ENCODE results near the gene SLC40A1.

The SLC40A1 gene

DNA sequence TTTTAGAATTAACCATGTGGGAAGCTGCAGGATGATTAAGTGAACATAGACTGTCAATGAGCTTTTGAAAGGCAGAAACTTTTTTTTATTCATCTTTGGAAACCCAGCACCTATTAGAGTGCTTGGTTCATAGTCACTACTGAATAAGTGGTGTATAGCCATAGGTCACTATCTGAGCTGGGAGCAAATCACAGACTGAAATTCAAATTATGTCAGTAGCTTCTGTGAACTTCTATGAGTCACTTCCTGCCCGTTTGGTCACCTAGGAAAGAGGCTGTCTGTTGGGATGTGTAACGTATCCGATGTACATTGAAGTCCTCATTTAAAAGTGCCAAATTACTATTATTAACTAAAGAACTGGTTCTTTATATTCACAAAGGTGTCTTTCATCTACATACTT, 20.5 kb upstream of the SLC40A1 start:
- peak; percentile 29 for DNase-seq (ENCODE audit: low spot score)
- no peak for FAIRE-seq

DNA sequence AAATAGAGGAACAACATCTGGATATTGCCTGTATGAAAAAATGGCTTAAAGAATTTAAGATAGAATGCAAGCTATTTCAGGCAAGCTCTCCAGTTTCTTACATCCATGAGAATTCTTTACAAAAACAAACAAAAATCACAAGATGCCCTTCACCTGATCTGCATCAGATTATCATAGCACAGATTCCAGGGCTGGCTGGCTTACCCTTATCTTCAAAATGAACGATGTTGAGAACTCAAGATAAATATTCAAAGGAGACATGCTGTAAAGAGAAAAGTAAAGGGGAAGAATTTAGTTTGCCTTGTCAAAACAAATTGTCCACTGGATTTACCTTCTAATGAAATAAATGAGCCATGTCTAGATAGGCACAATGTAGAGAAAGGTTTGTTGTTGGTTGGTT, 18.7 kb upstream of the SLC40A1 start:
- DNase-seq (ENCODE audit: low spot score) (no peak), FAIRE-seq (no peak)

DNA sequence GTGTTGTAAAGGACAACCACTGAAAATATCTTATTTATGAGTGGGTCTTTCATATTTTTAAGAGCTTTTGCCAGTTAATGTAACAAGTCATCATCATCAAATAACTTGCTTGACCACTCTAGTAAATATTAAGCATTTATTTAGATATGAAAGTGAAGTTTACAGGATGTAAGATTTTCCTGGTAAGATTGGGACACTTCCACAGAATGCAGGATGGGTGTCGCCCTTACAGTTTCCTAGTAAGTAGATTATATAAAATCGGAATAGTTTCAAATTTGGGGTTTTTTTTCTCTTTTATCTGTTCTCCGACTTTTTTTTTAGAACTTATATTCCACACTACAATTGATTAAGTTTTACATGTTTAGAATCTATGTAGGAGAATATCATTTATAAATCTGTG, 14.8 kb upstream of the SLC40A1 start:
- DNase-seq (ENCODE audit: low spot score) = no peak
- FAIRE-seq = no peak

DNA sequence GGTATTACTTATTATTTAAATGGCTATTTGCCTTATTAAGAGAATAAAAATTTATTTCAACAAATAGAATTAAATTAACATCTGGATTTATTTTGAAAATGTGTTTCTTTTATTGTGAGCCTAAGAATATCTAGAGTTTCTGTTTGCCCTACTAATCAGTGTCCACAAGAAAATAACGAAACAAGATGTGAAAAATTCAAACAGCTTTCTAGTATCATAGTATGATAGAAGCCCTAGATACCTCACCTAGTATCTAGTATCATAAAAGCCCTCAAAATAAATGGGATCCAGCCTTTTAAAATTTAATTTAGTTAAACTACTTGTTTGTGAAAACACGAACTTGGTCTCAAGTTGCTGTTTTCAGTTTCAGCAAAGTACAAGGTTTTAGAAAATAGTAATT, 13.7 kb upstream of the SLC40A1 start:
- DNase-seq (ENCODE audit: low spot score) = no peak
- FAIRE-seq = no peak

DNA sequence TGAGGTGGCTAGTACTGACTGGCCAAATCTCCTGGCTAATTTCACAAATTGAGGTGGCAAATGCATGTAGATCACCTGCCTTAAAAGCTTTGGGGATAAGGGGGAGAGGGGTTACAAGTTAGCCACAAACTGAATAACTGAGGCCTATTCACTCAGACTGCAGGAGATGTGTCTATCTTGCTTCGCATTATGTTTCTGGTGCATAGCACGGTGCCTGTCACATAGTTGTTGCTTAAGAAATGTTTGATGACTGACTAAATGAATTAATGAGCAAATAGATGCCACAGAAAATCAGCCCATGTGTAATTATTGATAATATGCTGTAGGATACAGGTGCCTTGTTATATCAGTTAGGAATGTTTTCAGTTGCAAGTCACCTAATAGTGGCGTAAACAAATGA, 12.5 kb upstream of the SLC40A1 start:
- no peak for DNase-seq (ENCODE audit: low spot score)
- no peak for FAIRE-seq

DNA sequence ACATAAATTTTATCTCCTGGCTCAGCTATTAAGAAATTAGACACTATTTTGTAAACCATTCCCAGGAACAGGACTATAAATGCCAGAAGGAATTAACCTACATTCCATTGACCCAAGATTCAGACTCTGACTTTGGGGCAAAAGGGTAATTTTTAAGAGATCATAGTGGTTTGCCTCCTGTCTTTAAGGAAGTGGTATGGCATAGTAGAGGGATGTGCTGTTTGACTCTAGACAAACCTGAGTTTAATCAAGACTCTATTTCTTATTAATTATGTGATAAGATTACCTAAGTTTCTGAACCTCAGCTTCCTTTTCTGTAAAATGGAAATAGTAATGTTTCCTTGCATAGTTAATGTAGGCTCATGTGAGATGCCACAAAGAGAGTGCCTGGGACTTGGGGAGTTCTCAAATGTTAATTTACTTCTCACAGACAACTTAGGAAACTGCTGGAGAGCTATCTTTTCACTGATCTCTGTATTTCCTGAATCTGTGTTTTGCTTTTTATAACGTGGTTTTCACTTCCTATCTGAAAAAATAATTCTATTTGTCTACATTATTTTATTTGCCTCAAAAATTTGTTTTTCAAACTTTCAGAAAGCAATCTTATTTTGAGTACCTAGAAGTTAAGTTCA, 11.9 kb upstream of the SLC40A1 start:
- FAIRE-seq (no peak), DNase-seq (ENCODE audit: low spot score) (no peak)

DNA sequence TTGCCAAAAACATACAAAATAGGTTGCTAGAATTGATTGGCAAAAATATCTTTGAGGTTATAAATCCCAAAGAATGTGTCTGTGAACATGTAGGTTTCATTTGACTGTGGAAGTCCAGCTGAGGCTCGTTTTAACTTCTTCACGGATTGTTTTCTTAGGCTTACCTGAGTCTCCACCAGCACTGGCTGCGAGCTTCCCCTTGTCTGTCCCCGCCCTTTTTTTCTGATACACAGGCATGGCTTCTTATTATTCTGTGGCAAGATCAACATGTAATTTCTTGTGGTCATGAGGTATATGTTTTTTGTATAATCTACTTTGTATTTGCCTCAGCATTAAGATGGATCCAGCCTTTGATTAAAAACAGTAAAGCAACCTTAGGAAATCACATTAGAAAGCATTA, 7.2 kb upstream of the SLC40A1 start:
- no peak for DNase-seq (ENCODE audit: low spot score)
- no peak for FAIRE-seq

DNA sequence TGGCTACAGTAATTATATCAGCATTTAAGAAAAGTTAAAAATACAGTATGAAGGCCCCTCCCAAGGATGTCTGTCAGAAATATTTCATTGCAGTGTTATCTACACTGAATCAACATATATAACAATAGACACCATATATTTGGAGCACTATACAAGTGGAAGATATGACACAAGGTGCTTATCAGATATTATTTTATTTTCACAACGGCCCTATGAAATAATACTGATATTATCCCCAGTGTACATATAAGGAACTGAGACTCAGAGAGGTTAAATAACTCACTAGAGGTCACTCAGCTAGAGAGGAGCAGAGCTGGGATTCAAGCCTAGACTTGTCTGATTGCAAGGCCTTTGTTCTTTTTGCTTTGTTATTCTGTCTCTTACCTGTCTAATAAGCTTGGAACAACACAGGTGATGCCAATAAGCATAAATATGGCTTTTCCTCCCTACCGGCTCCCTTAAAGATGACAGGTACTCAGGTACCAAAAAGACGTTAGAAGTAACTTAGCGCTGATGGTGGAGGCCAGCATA, 4.7 kb upstream of the SLC40A1 start:
- no peak for DNase-seq (ENCODE audit: low spot score)
- FAIRE-seq = no peak

DNA sequence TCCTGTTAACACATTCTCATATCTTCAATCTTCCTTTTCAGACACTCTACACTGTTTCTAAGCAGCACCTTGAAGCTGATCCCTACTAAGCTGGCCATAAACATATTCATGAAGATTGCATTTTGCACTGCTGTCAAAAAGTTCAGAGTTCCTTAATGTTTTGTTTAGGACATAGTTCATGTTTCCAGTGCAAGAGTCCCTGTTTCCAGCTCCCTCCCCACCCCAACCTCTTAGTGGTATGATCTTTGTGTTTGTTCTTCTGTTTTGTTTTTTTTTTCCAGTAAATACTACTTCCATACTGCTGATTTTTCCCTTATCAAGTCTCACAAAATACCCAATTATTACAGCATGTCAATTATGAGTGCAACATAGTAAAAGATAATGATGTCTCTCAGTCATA, 4.1 kb upstream of the SLC40A1 start:
- DNase-seq (ENCODE audit: low spot score) (no peak), FAIRE-seq (no peak)

DNA sequence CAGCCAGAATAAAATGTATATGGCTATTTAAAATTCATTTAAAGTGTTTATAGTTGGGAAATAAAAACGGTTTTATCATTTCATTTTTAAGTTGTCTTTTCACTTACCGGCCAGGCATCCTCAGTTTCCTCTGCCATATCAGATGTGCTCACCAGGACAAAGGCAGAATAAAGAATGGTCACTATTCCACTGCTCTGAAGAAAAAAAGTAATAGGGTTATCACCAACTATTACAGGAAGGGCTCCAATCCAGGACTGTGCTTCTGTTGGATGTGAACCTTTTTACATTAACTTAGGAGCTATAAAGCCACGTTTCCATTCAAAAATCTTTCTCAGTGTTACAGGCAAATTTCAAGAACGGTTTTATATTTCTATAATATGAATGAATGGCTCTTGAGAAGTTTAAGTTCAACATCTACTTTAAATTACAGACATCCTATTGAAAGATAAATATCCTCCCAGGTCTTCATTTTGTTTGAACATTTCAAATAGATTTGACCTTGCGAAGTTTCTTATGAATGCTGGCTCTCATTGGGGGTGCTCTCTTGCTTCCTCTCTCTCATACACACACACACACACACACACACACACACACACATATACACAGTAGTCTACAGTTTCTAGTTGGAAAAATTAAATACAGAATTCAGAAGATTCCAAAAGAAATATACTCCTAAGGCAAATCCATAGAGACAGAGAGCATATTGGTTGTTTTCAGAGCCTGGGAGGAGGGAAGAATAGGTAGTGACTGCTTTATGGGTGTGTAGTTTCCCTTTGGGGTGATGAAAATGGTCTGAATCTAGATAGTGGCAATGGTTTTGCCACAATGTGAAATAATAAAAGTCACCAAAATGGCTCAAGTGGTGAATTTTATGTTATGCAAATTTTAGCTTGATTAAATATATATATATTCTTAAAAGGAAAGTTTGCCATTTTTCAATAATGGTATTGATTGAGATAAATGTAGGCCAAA, 2.9 kb upstream of the SLC40A1 start:
- no peak for FAIRE-seq

DNA sequence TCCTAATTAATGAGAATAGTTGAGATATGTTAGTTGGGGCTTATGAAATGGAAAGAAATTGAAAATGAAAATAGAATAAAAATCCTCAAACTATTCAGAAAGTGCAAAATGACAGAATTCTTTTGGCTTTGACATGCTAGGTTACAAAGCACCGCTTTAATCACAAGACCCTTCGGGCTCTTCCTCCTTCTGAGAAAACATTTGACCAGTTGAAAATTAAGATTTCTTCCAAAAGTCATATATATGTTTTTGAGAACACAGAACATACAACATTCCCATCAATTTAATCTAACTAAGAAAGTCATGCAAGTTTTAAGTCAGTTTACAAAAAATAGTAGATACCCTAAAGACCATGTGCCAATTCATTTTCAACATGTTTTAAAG, 2.2 kb upstream of the SLC40A1 start:
- no peak for FAIRE-seq
- DNase-seq (ENCODE audit: low spot score) = no peak

More for the DNA sequence above, 2.9 kb upstream of the SLC40A1 start:
- DNase-seq (ENCODE audit: low spot score) = no peak

DNA sequence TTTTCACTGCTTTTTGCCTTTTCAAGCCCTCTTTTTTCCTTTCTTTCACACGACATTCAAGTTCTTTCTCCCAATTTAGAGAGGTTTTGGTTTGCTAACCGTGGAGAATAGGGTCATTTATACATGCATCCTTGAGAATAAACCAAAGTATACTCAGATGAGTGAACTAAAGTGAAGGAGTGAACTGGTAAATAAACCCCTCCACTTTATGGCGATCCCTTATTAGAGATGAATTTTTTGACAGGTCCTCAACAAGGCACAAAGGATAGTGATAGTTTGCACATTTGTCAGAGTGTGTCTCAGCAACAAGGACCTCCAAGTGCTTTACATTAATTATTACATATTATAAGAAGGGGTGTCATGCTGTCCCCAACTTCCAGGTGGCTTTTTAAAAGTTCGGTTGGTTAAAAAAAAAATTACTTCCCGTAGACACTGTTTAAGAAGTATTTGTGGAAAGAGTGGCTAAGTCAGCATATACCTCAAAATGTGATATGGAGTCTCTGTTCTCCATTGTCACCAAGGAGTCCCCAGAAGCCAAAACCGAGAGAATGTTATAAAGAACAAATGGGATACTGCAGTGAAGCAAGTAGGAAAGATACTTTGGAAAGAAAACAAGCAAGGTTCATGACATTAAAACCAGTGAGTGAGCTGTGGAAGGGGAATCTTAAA, 1.7 kb upstream of the SLC40A1 start:
- no peak for DNase-seq (ENCODE audit: low spot score)
- no peak for FAIRE-seq

DNA sequence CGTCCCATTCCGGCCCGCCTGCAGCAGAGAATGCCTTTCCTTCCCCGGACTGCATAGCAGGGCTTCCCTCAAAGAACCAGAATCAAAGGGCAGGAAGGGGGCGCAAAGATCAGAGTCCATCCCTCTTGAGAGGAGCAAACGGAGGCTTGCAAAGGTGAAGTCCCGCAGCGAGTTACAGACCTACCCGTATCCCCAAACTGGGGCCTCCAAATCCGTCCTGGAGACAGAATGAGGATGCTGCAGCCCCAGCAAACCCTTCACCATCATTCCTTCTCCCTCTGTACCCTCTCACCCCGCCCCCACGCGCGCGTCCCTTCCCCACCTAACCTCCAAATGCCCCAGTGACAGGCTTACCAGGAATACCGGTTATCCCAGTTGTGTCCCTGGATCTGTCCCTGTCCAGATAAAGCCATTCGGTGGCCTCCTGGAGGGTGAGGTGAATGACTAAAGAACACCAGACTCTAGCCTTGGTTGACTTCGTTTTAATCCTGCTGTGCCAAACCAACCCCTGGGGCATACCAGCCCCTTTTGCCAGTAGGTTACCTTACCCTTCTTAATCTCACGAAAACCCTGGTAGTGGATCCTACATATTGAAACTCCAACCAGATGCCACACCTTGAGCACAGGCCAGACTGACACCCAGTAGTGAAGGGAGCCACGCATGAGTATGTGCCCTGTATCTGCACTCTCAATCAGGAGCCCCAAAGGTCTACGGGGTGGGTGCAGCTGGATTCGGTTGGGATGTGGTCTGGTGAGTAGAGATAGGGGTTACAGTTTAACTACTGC, 961 bp upstream of the SLC40A1 start:
- DNase-seq (ENCODE audit: low spot score) = no peak
- FAIRE-seq = no peak

DNA sequence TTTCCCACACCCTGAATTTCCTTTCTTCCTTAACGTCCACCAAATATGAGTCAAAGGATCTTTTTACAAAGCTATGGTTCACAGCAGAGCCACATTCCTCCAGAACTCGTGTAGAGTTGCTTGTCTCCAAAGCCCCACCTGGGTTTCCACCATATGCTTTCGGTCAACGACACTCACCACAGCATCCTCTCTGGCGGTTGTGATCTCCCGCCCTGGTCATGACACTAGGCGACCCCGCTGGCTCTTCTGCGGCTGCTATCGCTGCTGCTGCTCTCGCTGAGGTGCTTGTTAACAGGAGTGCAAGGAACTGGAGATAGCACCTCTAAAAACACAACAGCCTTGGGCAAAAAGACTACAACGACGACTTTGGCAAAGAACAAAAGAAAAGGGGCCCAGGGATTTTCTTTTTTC, 340 bp downstream of the SLC40A1 start:
- FAIRE-seq = no peak
- no peak for DNase-seq (ENCODE audit: low spot score)

DNA sequence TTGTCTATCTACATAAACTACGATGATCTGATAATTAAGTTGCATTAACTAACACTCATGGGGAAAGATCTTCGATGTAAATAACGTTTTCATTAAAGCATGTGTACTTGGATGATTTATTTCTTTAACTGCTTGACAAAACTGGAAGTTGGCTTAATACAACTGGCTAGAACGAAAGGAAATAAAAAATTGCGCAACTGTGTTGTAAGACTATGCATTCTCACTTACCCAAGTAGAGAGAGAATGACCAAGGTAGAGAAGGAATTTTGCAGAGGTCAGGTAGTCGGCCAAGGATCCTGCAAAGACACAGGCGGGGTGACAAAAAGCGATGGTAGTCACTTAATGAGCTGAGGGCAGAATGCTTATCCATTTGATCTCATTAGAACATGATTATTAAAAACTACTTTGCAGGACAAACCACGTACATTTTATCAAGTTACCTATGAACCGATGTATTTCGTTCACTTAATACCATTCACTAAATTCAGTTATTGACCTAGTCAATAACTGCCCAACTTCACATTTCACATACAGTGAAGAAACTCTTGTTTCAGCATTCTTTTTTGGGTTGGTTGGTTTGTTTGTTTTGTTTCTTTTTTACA, 900 bp downstream of the SLC40A1 start:
- no peak for DNase-seq (ENCODE audit: low spot score)
- no peak for FAIRE-seq

DNA sequence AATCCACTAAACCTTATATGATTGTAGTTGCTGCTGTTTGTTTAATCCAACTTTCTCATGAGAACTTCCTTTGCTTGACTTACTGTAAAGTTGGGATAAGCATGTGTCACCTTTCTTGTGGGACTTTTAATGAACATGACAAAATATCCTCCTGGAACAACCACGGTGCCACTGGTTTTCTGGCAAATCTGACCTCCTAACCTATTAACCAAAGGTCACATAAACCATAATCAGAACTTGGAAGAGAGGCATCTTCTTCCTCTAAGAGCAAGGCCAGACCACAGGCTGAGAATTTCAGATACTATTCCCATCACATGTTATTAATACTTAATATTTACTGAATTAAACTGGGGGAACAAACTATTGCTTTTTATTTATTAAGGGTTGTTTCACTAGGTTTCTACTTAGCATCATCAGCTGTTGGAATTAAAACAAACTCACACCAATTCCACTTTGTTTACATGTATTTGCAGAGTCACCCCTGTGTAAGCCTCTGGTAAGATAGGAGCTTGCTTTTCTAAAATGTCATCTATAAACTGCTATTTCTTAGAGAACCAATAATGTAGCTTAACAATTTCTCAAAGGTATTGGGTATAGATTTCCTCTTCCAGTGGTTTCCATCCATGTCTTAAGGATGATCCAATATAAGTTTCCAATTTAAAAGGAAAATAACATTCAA, 2.2 kb downstream of the SLC40A1 start:
- DNase-seq (ENCODE audit: low spot score) (no peak), FAIRE-seq (no peak)

DNA sequence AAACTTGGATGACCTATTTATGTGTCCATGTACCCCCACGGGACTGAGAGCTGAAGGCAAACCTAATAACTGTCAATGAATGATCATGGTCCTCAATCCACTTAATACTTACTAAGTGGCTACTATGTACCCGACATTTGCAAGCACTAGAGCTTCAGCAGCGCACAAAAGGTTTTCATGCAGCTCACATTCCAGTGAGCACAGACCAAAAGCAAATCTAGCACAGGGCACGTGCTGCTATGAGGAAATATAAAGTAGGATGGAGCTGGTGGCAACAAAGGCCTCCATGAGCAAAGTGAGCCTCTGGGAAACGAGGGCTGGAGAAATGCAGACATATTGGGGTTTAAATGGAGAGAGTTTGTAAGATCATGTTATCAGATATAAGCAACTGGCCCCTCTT, 3.5 kb downstream of the SLC40A1 start:
- FAIRE-seq (no peak), DNase-seq (ENCODE audit: low spot score) (no peak)

DNA sequence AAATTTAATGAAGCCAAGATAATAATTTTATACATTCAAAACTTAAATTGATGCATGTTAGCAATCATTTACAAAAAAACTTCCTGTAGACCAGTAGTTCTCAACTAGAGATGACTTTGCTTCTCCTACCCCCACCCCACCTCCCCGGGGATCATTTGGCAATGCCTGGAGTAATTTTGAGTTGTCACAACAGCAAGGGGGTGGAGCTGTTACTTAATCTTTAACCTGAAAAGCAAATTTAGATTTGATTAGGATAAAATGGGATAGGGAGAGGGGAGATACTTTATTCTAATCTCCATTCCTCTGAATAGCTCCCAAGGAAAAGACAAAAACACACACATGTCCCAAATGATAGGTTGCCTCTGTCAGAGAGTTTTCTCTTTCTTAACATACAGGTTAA, 4.2 kb downstream of the SLC40A1 start:
- FAIRE-seq = no peak
- no peak for DNase-seq (ENCODE audit: low spot score)

DNA sequence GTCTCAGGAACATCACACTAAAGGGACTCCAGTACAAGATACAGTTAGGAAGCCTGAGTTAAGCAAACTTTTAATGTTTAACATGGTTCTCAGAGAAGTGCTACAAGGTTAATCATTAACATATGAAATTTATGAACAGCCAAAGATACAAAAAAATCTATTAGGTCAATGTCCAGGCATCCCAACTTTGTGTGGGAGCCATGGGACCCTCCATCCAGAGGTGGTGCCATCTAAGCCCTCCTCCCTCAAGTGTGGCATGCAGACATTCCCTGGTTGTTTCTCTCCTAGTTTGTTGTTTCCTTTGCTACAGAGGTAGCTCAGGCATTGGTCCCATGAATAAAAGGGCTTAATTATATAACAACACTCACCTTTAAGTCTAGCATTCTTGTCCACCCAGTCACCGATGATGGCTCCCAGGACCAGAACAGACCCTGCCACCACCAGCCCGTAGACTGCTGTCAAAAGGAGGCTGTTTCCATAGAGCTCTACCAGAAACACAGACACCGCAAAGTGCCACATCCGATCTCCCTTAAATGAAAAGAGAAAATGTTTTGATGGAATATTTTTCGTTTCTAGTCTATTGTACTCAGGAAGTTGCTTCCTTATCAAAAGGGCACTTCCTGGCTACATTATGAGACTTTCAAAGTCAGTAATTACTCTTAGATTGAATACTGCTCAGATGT, 5.7 kb downstream of the SLC40A1 start:
- FAIRE-seq (peak; percentile 8), DNase-seq (ENCODE audit: low spot score) (peak; percentile 37)

DNA sequence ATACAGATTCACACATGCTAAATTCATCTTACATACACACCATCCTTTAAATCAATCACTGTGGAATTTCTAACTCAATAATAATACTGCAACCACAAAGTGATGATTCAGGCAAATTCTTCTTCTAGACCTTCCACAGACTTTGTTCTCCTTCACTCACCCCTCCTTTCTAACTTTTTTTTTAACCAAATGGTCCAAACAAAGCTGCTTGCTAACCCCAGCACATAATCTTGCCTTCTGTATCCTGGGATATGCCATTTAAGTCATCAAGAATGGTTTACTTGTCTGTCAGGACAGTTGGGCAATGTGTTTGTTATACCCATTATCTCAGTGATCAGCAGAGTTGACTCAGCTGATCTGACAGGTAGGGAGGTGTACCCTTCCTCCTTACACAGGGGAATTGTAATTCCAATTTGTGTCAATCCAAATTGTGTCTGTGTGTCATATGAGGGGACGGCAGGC, 10.0 kb downstream of the SLC40A1 start:
- peak; percentile 17 for DNase-seq (ENCODE audit: low spot score)
- FAIRE-seq = no peak

Measured in RCC 7860 (cell line).